ENCODE data around the gene ULK3.

DNA sequence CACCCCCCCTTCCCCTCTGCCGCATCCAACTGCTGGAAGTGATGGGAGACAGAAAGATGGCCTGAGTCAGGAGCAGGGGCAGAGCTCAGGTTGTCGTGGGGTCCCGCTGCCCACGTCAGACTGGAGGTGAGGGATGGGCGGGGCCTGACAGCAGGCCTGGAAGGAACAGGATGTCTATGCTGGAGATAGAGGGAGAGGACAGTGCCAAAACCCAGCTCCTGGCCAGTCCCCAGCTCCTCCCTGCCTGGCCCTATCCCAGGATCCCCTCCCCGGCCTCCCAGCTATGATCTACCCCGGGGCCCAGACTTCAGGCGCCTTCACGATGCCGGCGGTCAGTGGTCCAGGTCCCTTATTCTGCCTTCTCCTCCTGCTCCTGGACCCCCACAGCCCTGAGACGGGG, 30.4 kb downstream of the ULK3 start, which contains the start of gene LMAN1L:
- TF ChIP-seq, protein P1, sequence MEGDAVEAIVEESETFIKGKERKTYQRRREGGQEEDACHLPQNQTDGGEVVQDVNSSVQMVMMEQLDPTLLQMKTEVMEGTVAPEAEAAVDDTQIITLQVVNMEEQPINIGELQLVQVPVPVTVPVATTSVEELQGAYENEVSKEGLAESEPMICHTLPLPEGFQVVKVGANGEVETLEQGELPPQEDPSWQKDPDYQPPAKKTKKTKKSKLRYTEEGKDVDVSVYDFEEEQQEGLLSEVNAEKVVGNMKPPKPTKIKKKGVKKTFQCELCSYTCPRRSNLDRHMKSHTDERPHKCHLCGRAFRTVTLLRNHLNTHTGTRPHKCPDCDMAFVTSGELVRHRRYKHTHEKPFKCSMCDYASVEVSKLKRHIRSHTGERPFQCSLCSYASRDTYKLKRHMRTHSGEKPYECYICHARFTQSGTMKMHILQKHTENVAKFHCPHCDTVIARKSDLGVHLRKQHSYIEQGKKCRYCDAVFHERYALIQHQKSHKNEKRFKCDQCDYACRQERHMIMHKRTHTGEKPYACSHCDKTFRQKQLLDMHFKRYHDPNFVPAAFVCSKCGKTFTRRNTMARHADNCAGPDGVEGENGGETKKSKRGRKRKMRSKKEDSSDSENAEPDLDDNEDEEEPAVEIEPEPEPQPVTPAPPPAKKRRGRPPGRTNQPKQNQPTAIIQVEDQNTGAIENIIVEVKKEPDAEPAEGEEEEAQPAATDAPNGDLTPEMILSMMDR (IDR thresholded peaks at IDR 0.05; ENCODE audit: low read depth, low read length): no peak
- no peak for TF ChIP-seq EZH2phosphoT487 (IDR thresholded peaks at IDR 0.05; ENCODE audit: low read depth)

Data from OCI-LY3 (cell line).